DOHH2 (cell line): ENCODE data around the gene SIRT2.

Experiments
- H3F3A ChIP-seq: fragments of 200-600 bp; sonication (generic), shearing (Covaris generic); 2 replicates; pipeline ENCODE4 v1.6.0; 2016; ENCODE audit warnings: antibody characterized with exemption, mild to moderate bottlenecking; ENCODE audit not compliant: control insufficient read depth, insufficient read depth
- H3K27ac ChIP-seq: fragments of 200-600 bp; sonication (generic); 2 replicates; pipeline ENCODE4 v1.5.1; 2014; ENCODE audit warnings: low read depth, mild to moderate bottlenecking, low read length, moderate library complexity
- H3K27me3 ChIP-seq: fragments of 200-600 bp; sonication (generic); 2 replicates; pipeline ENCODE4 v1.6.1; 2014; ENCODE audit warnings: mild to moderate bottlenecking, low read length, mixed read lengths; ENCODE audit not compliant: control insufficient read depth
- H3K36me3 ChIP-seq: fragments of 200-600 bp; sonication (generic); 2 replicates; pipeline ENCODE4 v1.6.1; 2014; ENCODE audit warnings: mild to moderate bottlenecking, low read length, moderate library complexity, mixed read lengths; ENCODE audit not compliant: control insufficient read depth
- H3K4me1 ChIP-seq: fragments of 200-600 bp; sonication (generic); 2 replicates; pipeline ENCODE4 v1.6.1; 2014; ENCODE audit warnings: mild to moderate bottlenecking, low read length, mixed read lengths; ENCODE audit not compliant: control insufficient read depth
- H3K4me2 ChIP-seq: fragments of 200-600 bp; sonication (generic); 2 replicates; pipeline ENCODE4 v1.6.0; 2014; ENCODE audit warnings: mild to moderate bottlenecking, low read length, moderate library complexity
- H3K4me3 ChIP-seq: fragments of 200-600 bp; sonication (generic); 2 replicates; pipeline ENCODE4 v1.5.1; 2014; ENCODE audit warnings: mild to moderate bottlenecking, low read length, mixed read lengths
- H3K79me2 ChIP-seq: fragments of 200-600 bp; sonication (generic); 2 replicates; pipeline ENCODE4 v1.6.1; 2014; ENCODE audit warnings: mild to moderate bottlenecking, low read length, mixed read lengths; ENCODE audit not compliant: control insufficient read depth
- H3K9me2 ChIP-seq: fragments of 200-600 bp; sonication (generic); replicated peaks from 2 replicates; pipeline ENCODE4 v1.6.1; 2014; ENCODE audit warnings: mild to moderate bottlenecking, low read length, mixed read lengths; ENCODE audit not compliant: control insufficient read depth
- H3K9me3 ChIP-seq: fragments of 200-600 bp; sonication (generic); 2 replicates; pipeline ENCODE4 v1.6.1; 2014; ENCODE audit warnings: antibody characterized with exemption, low read length, mixed read lengths; ENCODE audit not compliant: control insufficient read depth, insufficient read depth
- H4K20me1 ChIP-seq: fragments of 200-600 bp; sonication (generic); 2 replicates; pipeline ENCODE4 v1.6.0; 2014; ENCODE audit warnings: low read depth, mild to moderate bottlenecking, antibody characterized with exemption, low read length, moderate library complexity; ENCODE audit not compliant: control insufficient read depth, insufficient read depth
- CTCF ChIP-seq: fragments of 200-600 bp; sonication (generic); IDR thresholded peaks from one replicate; pipeline ENCODE4 v1.5.1; 2014; ENCODE audit warnings: antibody characterized with exemption, mild to moderate bottlenecking, low read depth, low read length; ENCODE audit not compliant: poor library complexity, severe bottlenecking
- EZH2phosphoT487 ChIP-seq: fragments of 200-600 bp; sonication (generic); IDR thresholded peaks from 2 replicates; pipeline ENCODE4 v1.6.1; 2017; ENCODE audit warnings: borderline replicate concordance, mild to moderate bottlenecking, antibody characterized with exemption, low read length, moderate library complexity, mixed read lengths

Gene SIRT2

GRCh38 chr19:38838208-38838985 is 61.0 kb downstream of the SIRT2 start:
- H3K9me2 ChIP-seq: no peaks in the 10 kb centered on the region
- TF ChIP-seq CTCF (no peak), EZH2phosphoT487 (no peak)
- peaks cover 8% of the 10 kb centered on the region; the same call in 1 of the 2 replicates for H4K20me1 ChIP-seq
- peaks cover 65% of the 10 kb centered on the region for H3F3A ChIP-seq
- no peaks in the 10 kb centered on the region for H3K9me3 ChIP-seq
- no peak overlapping the region for H3K27ac ChIP-seq
- peaks cover 80% of the 10 kb centered on the region for H3K36me3 ChIP-seq
- H3K4me3 ChIP-seq: no peak overlapping the region
- no peaks in the 10 kb centered on the region for H3K27me3 ChIP-seq
- H3K79me2 ChIP-seq: peaks cover 27% of the 10 kb centered on the region
- H3K4me1 ChIP-seq: peaks cover 14% of the 10 kb centered on the region
- no peak overlapping the region for H3K4me2 ChIP-seq

- H3K9me3 ChIP-seq: no peaks in the 10 kb centered on the region
- H3K9me2 ChIP-seq: no peaks in the 10 kb centered on the region
- H3K27me3 ChIP-seq: no peaks in the 10 kb centered on the region
- H4K20me1 ChIP-seq: peaks cover 7% of the 10 kb centered on the region; the same call in 1 of the 2 replicates
- peaks cover 69% of the 10 kb centered on the region for H3F3A ChIP-seq
- H3K79me2 ChIP-seq: peaks cover 20% of the 10 kb centered on the region
- no peak for TF ChIP-seq CTCF
- TF ChIP-seq EZH2phosphoT487: no peak
- H3K4me1 ChIP-seq: peaks cover 7% of the 10 kb centered on the region
- no peak overlapping the region for H3K27ac ChIP-seq
- H3K4me2 ChIP-seq: no peak overlapping the region
- H3K36me3 ChIP-seq: peaks cover 73% of the 10 kb centered on the region
- no peak overlapping the region for H3K4me3 ChIP-seq
Observed at GRCh38 chr19:38837656-38838121, 61.7 kb downstream of the SIRT2 start.

GRCh38 chr19:38836983-38837626 is 62.3 kb downstream of the SIRT2 start:
- peaks cover 67% of the 10 kb centered on the region for H3K36me3 ChIP-seq
- no peaks in the 10 kb centered on the region for H3K27me3 ChIP-seq
- TF ChIP-seq EZH2phosphoT487: no peak
- no peak for TF ChIP-seq CTCF
- no peak overlapping the region for H3K4me3 ChIP-seq
- peaks cover 66% of the 10 kb centered on the region for H3F3A ChIP-seq
- H3K4me1 ChIP-seq: peaks cover 11% of the 10 kb centered on the region
- H3K79me2 ChIP-seq: peaks cover 14% of the 10 kb centered on the region
- no peaks in the 10 kb centered on the region for H3K9me3 ChIP-seq
- no peak overlapping the region for H3K4me2 ChIP-seq
- H3K27ac ChIP-seq: no peak overlapping the region
- H3K9me2 ChIP-seq: no peaks in the 10 kb centered on the region
- peaks cover 7% of the 10 kb centered on the region; the same call in 1 of the 2 replicates for H4K20me1 ChIP-seq
